COR-L47 (cell line): ENCODE results near the gene IFFO2.

Experiments used
- DNase-seq: peaks from one replicate; lab custom pipeline; 2025; lab: John Stamatoyannopoulos, UW

IFFO2 gene

GRCh38 chr1:18972531-18972930, 16.1 kb upstream of the IFFO2 start:
- no peak for DNase-seq

- no peak for DNase-seq
Measured at GRCh38 chr1:18970762-18971161, 14.3 kb upstream of the IFFO2 start.

GRCh38 chr1:18970358-18970757, 13.9 kb upstream of the IFFO2 start:
- DNase-seq = no peak

GRCh38 chr1:18967066-18967690, 10.7 kb upstream of the IFFO2 start:
- no peak for DNase-seq

GRCh38 chr1:18965206-18966173, 9.0 kb upstream of the IFFO2 start:
- no peak for DNase-seq

- no peak for DNase-seq
Measured at GRCh38 chr1:18963968-18964367, 7.5 kb upstream of the IFFO2 start.

GRCh38 chr1:18962855-18963737, 6.6 kb upstream of the IFFO2 start:
- DNase-seq = no peak

GRCh38 chr1:18962121-18962721, 5.7 kb upstream of the IFFO2 start:
- no peak for DNase-seq

GRCh38 chr1:18960821-18961220, 4.3 kb upstream of the IFFO2 start:
- DNase-seq = no peak

GRCh38 chr1:18960409-18960808, 3.9 kb upstream of the IFFO2 start:
- no peak for DNase-seq

- no peak for DNase-seq
Measured at GRCh38 chr1:18959591-18959990, 3.1 kb upstream of the IFFO2 start.

GRCh38 chr1:18957532-18958300, 1.2 kb upstream of the IFFO2 start:
- no peak for DNase-seq

GRCh38 chr1:18957136-18957521, 653 bp upstream of the IFFO2 start:
- DNase-seq = no peak

GRCh38 chr1:18955441-18956192, 859 bp downstream of the IFFO2 start:
- DNase-seq = peak; percentile 11

- DNase-seq = no peak
Measured at GRCh38 chr1:18955131-18955440, 1.4 kb downstream of the IFFO2 start.

GRCh38 chr1:18954270-18955071, 2.0 kb downstream of the IFFO2 start:
- no peak for DNase-seq

GRCh38 chr1:18953731-18954231, 2.7 kb downstream of the IFFO2 start:
- no peak for DNase-seq

- no peak for DNase-seq
Measured at GRCh38 chr1:18951818-18952391, 4.6 kb downstream of the IFFO2 start.

GRCh38 chr1:18951416-18951815, 5.1 kb downstream of the IFFO2 start:
- DNase-seq = no peak
